ENCODE data around the gene ID4.

The ID4 gene

DNA sequence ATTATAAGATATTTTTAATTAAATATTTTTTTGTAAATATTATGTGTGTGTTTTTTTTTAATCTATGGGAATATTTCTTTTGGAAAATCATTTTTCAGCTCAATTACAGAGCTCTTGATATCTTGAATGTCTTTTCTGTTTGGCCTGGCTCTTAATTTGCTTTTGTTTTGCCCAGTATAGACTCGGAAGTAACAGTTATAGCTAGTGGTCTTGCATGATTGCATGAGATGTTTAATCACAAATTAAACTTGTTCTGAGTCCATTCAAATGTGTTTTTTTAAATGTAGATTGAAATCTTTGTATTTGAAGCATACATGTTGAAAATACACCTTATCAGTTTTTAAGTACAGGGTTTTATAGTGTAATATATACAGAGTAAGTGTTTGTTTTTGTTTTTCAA lies 2.6 kb downstream of the ID4 start:
- TF ChIP-seq, protein P1, sequence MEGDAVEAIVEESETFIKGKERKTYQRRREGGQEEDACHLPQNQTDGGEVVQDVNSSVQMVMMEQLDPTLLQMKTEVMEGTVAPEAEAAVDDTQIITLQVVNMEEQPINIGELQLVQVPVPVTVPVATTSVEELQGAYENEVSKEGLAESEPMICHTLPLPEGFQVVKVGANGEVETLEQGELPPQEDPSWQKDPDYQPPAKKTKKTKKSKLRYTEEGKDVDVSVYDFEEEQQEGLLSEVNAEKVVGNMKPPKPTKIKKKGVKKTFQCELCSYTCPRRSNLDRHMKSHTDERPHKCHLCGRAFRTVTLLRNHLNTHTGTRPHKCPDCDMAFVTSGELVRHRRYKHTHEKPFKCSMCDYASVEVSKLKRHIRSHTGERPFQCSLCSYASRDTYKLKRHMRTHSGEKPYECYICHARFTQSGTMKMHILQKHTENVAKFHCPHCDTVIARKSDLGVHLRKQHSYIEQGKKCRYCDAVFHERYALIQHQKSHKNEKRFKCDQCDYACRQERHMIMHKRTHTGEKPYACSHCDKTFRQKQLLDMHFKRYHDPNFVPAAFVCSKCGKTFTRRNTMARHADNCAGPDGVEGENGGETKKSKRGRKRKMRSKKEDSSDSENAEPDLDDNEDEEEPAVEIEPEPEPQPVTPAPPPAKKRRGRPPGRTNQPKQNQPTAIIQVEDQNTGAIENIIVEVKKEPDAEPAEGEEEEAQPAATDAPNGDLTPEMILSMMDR (IDR thresholded peaks at IDR 0.05; ENCODE audit: borderline replicate concordance, extremely low read depth, low read length, poor library complexity, severe bottlenecking): no peak
- no peak for TF ChIP-seq EZH2 (IDR thresholded peaks at IDR 0.05; ENCODE audit: borderline replicate concordance, low read depth, low read length, severe bottlenecking)
- no peak overlapping the region for H3K27ac ChIP-seq (ENCODE audit: low read length)
- no peaks in the 10 kb centered on the region for H3K4me1 ChIP-seq (ENCODE audit: insufficient read depth, low read length)
- H3K9me3 ChIP-seq (ENCODE audit: insufficient read depth, low read length, severe bottlenecking): no peaks in the 10 kb centered on the region
- H3K9ac ChIP-seq (ENCODE audit: low read depth, low read length): no peak overlapping the region
- H4K20me1 ChIP-seq (ENCODE audit: insufficient read depth, low read length): no peaks in the 10 kb centered on the region
- no peak for ATAC-seq (ENCODE audit: insufficient read depth, low read depth)
- no peak overlapping the region for H3K4me2 ChIP-seq (ENCODE audit: insufficient read depth, low read length)
- no peak for DNase-seq
- peaks cover 9% of the 10 kb centered on the region for H3K27me3 ChIP-seq (ENCODE audit: insufficient read depth, low read length, poor library complexity)
- H3K36me3 ChIP-seq (ENCODE audit: insufficient read depth, low read length): no peaks in the 10 kb centered on the region
- no peak overlapping the region for H2AFZ ChIP-seq (ENCODE audit: low read depth, low read length)
- no peaks in the 10 kb centered on the region for H3K79me2 ChIP-seq (ENCODE audit: insufficient read depth, low read length)
- H3K4me3 ChIP-seq (ENCODE audit: low read depth in 1 of 2, low read length in 2 of 2): no peak overlapping the region

DNA sequence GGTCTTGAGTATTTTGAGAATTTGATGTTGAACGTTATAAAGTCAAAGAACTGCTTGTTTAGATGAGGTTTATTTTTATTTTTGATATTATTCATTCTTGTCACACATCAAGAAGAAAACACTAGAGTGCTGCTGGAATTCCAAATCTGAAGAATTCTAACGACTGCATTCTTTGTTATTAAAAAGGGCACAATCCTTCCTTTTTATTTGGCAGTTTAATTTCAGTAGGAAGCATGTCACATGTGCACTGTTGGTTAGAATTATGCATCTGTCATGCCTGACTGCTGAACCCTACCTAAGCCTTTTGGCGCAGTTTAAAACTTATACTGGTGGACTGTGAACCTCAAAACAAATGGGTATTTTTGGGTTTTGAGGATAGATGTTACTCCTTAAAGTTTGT lies 4.0 kb downstream of the ID4 start:
- Histone ChIP-seq H3K27ac (ENCODE audit: low read length) (no peak overlapping the region), H3K4me3 (ENCODE audit: low read depth in 1 of 2, low read length in 2 of 2) (no peak overlapping the region), H3K27me3 (ENCODE audit: insufficient read depth, low read length, poor library complexity) (peaks cover 12% of the 10 kb centered on the region), H3K9ac (ENCODE audit: low read depth, low read length) (no peak overlapping the region), H4K20me1 (ENCODE audit: insufficient read depth, low read length) (no peaks in the 10 kb centered on the region), H2AFZ (ENCODE audit: low read depth, low read length) (no peak overlapping the region), H3K4me2 (ENCODE audit: insufficient read depth, low read length) (no peak overlapping the region), H3K36me3 (ENCODE audit: insufficient read depth, low read length) (no peaks in the 10 kb centered on the region), H3K4me1 (ENCODE audit: insufficient read depth, low read length) (no peaks in the 10 kb centered on the region), H3K9me3 (ENCODE audit: insufficient read depth, low read length, severe bottlenecking) (no peaks in the 10 kb centered on the region), H3K79me2 (ENCODE audit: insufficient read depth, low read length) (no peaks in the 10 kb centered on the region)
- ATAC-seq (ENCODE audit: insufficient read depth, low read depth) (no peak), DNase-seq (no peak)
- TF ChIP-seq, protein P1 (IDR thresholded peaks at IDR 0.05; ENCODE audit: borderline replicate concordance, extremely low read depth, low read length, poor library complexity, severe bottlenecking): no peak
- TF ChIP-seq EZH2 (IDR thresholded peaks at IDR 0.05; ENCODE audit: borderline replicate concordance, low read depth, low read length, severe bottlenecking): no peak

DNA sequence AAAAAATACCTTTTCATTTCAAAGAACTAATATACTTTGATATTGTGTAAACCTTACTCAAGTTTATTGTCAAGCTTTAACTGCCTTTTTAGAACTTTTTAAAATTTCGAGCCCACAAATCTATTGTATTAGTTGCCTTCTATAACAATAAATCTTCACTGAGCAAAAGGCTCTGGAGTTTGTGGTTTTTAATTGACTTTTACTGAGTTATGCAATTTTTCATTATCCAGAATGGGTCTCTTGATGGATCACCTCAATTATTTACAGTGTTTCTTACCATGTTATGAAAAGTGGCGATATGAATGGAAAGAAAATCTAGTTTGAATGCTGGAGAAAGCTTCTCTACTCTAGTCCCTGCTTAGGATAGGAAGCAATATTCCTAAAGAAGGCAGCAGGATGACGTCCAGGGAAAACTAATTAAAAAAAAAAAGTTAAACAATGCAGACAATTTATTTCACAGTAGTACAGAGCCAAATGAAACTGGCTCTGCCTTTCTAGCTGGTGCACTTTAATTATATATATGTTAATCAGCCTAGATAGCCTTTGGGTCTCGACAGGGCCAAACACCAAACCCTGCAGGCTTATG lies 5.0 kb downstream of the ID4 start:
- no peak overlapping the region for H2AFZ ChIP-seq (ENCODE audit: low read depth, low read length)
- H3K4me3 ChIP-seq (ENCODE audit: low read depth in 1 of 2, low read length in 2 of 2): no peak overlapping the region
- TF ChIP-seq, protein P1 (IDR thresholded peaks at IDR 0.05; ENCODE audit: borderline replicate concordance, extremely low read depth, low read length, poor library complexity, severe bottlenecking): no peak
- TF ChIP-seq EZH2 (IDR thresholded peaks at IDR 0.05; ENCODE audit: borderline replicate concordance, low read depth, low read length, severe bottlenecking): no peak
- H3K36me3 ChIP-seq (ENCODE audit: insufficient read depth, low read length): no peaks in the 10 kb centered on the region
- H3K4me1 ChIP-seq (ENCODE audit: insufficient read depth, low read length): no peaks in the 10 kb centered on the region
- H3K9me3 ChIP-seq (ENCODE audit: insufficient read depth, low read length, severe bottlenecking): no peaks in the 10 kb centered on the region
- DNase-seq: no peak
- H3K4me2 ChIP-seq (ENCODE audit: insufficient read depth, low read length): no peak overlapping the region
- H3K9ac ChIP-seq (ENCODE audit: low read depth, low read length): no peak overlapping the region
- H3K27me3 ChIP-seq (ENCODE audit: insufficient read depth, low read length, poor library complexity): peaks cover 12% of the 10 kb centered on the region
- H3K27ac ChIP-seq (ENCODE audit: low read length): no peak overlapping the region
- H4K20me1 ChIP-seq (ENCODE audit: insufficient read depth, low read length): no peaks in the 10 kb centered on the region
- no peaks in the 10 kb centered on the region for H3K79me2 ChIP-seq (ENCODE audit: insufficient read depth, low read length)
- ATAC-seq (ENCODE audit: insufficient read depth, low read depth): no peak

All from DND-41 (cell line).